Progenitor cell of endocrine pancreas (in vitro differentiated cells): Measurements from ENCODE around the gene FTCD. TPM values are rescaled to one million over a fixed set of nuclear protein-coding genes. Genes with fewer than 3 reads are reported as not detected.

Experiments used
- DNase-seq: peaks from one replicate; pipeline ENCODE4 v3.0.0; 2021; ENCODE audit warnings: low spot score; ENCODE audit not compliant: unreplicated experiment
- H3K27ac Mint-ChIP-seq: 2 replicates; pipeline ENCODE4 v1.8.0; 2021; ENCODE audit warnings: mild to moderate bottlenecking, moderate library complexity, mixed read lengths
- H3K27me3 Mint-ChIP-seq: 2 replicates; pipeline ENCODE4 v1.8.0; 2021; ENCODE audit warnings: mixed read lengths
- H3K36me3 Mint-ChIP-seq: 2 replicates; pipeline ENCODE4 v1.8.0; 2022; ENCODE audit warnings: mixed read lengths; ENCODE audit not compliant: insufficient read depth
- H3K4me1 Mint-ChIP-seq: 2 replicates; pipeline ENCODE4 v1.8.0; 2021; ENCODE audit warnings: low read depth, mixed read lengths
- H3K4me3 Mint-ChIP-seq: 2 replicates; pipeline ENCODE4 v1.8.0; 2021; ENCODE audit warnings: low read depth, mild to moderate bottlenecking, moderate library complexity, mixed read lengths
- H3K9me3 Mint-ChIP-seq: 2 replicates; pipeline ENCODE4 v1.8.0; 2021; ENCODE audit warnings: low read depth, mixed read lengths
- total RNA-seq: library from RNA; stranded (reverse); gene quantifications from 2 replicates; pipeline ENCODE4 v1.2.1, GENCODE V29; 2021
- TF ChIP-seq, protein P1 (sequence below): fragments of 200-600 bp; sonication (generic); IDR thresholded peaks from one replicate; pipeline ENCODE4 v1.5.0; 2021; ENCODE audit warnings: antibody characterized with exemption, mild to moderate bottlenecking; ENCODE audit not compliant: unreplicated experiment

FTCD gene
- total RNA-seq, 1 donor from 2014 or later, result 49.3 TPM

- peak; percentile 9 for DNase-seq
- Mint-ChIP-seq H3K9me3 (no peaks in the 10 kb centered on the region), H3K27me3 (no peaks in the 10 kb centered on the region), H3K36me3 (peaks cover 3% of the 10 kb centered on the region), H3K4me3 (no peak overlapping the region), H3K4me1 (no peaks in the 10 kb centered on the region), H3K27ac (no peak overlapping the region)
- TF ChIP-seq, protein P1, sequence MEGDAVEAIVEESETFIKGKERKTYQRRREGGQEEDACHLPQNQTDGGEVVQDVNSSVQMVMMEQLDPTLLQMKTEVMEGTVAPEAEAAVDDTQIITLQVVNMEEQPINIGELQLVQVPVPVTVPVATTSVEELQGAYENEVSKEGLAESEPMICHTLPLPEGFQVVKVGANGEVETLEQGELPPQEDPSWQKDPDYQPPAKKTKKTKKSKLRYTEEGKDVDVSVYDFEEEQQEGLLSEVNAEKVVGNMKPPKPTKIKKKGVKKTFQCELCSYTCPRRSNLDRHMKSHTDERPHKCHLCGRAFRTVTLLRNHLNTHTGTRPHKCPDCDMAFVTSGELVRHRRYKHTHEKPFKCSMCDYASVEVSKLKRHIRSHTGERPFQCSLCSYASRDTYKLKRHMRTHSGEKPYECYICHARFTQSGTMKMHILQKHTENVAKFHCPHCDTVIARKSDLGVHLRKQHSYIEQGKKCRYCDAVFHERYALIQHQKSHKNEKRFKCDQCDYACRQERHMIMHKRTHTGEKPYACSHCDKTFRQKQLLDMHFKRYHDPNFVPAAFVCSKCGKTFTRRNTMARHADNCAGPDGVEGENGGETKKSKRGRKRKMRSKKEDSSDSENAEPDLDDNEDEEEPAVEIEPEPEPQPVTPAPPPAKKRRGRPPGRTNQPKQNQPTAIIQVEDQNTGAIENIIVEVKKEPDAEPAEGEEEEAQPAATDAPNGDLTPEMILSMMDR, result no peak
These were observed 37.6 kb downstream of the FTCD start for GRCh38 chr21:46117586-46118315.

DNA sequence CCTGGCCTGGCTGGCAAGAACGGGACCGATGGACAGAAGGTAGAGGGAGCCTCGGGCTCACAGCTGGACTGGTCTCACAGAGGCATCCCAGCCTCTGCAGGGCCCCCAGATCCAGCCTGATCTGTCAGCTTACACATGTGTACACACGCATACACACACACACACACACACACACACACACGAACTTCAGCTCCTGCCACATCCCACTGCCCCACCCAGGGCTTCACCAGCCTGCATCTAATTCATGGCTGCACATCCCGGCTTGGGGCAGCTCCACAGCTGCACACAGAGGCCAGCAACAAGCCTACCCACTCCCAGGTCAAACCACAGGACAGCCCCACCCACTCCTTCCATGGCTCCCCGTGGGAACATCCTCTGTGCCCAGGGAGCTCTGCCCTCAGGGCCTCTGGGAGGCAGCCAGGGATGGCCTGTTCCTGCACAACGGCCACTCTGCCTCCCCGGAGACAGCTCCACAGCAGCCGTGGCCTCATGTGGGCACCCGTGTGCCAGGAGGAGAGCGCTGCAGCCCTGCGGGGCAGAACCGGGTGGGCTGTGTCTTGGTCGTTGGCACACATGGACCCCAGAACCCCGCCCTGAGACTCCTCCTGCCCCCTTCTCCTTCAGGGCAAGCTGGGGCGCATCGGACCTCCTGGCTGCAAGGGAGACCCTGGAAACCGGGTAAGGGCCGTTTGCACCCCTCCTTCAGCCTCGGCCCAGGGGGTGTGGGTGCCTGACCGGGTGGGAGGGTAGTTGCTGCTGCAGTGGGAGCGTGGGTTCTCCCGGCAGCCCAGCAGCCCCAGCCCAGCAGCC is 38.4 kb downstream of the FTCD start:
- H3K36me3 Mint-ChIP-seq, result peaks cover 3% of the 10 kb centered on the region
- TF ChIP-seq, protein P1, result no peak
- no peak overlapping the region for H3K4me3 Mint-ChIP-seq
- no peak overlapping the region for H3K27ac Mint-ChIP-seq
- H3K4me1 Mint-ChIP-seq, result no peaks in the 10 kb centered on the region
- no peaks in the 10 kb centered on the region for H3K9me3 Mint-ChIP-seq
- DNase-seq, result peak; percentile 8
- H3K27me3 Mint-ChIP-seq, result no peaks in the 10 kb centered on the region

DNA sequence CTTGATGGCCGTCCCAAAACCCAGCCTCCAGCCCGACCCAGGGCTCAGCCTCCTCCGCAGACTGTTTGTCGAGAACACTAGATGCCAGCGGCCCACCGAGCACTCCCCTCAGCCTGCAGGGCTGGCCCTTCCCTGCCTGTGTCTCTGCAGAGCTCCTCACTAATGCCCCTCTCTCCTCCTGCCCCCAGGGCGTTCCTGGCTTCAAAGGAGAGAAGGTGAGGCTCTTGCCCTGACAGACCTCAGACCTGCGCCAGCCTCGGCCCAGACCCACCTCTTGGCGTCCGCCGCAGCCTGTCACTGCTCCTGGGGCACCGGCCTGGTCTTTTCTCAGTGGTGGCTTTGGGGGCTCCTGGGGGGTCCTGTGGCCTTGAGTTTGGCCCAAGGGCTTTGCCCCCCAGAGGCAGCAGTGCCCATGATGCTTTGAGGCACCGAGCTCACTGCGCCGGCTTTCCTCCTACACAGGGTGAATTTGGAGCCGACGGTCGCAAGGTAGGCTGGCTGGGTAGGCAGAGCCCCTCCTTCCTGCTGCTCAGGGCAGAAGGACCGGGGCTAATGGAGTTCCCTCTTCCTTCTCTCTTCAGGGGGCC is 39.1 kb downstream of the FTCD start:
- peaks cover 3% of the 10 kb centered on the region for H3K36me3 Mint-ChIP-seq
- TF ChIP-seq, protein P1, result no peak
- no peaks in the 10 kb centered on the region for H3K9me3 Mint-ChIP-seq
- DNase-seq, result peak; percentile 9
- no peak overlapping the region for H3K27ac Mint-ChIP-seq
- no peak overlapping the region for H3K4me3 Mint-ChIP-seq
- H3K4me1 Mint-ChIP-seq, result no peaks in the 10 kb centered on the region
- no peaks in the 10 kb centered on the region for H3K27me3 Mint-ChIP-seq

GRCh38 chr21:46115441-46116188 is 39.8 kb downstream of the FTCD start:
- TF ChIP-seq, protein P1, result no peak
- Mint-ChIP-seq H3K4me1 (no peaks in the 10 kb centered on the region), H3K27ac (no peak overlapping the region), H3K9me3 (no peaks in the 10 kb centered on the region), H3K27me3 (no peaks in the 10 kb centered on the region), H3K36me3 (peaks cover 3% of the 10 kb centered on the region), H3K4me3 (no peak overlapping the region)
- peak; percentile 5 for DNase-seq

GRCh38 chr21:46114963-46115362 is 40.4 kb downstream of the FTCD start:
- DNase-seq, result peak; percentile 4
- H3K4me1 Mint-ChIP-seq, result no peaks in the 10 kb centered on the region
- no peak overlapping the region for H3K4me3 Mint-ChIP-seq
- peaks cover 3% of the 10 kb centered on the region for H3K36me3 Mint-ChIP-seq
- no peaks in the 10 kb centered on the region for H3K9me3 Mint-ChIP-seq
- TF ChIP-seq, protein P1, result no peak
- no peaks in the 10 kb centered on the region for H3K27me3 Mint-ChIP-seq
- no peak overlapping the region for H3K27ac Mint-ChIP-seq
